ENCODE data around the gene ITPKA. TPM values are rescaled to one million over a fixed set of nuclear protein-coding genes. Genes with fewer than 3 reads are reported as not detected.

ITPKA gene
- total RNA-seq, 4 donors from 2014 or later, result 0.41 to 1.3 TPM; not detected in 2

DNA sequence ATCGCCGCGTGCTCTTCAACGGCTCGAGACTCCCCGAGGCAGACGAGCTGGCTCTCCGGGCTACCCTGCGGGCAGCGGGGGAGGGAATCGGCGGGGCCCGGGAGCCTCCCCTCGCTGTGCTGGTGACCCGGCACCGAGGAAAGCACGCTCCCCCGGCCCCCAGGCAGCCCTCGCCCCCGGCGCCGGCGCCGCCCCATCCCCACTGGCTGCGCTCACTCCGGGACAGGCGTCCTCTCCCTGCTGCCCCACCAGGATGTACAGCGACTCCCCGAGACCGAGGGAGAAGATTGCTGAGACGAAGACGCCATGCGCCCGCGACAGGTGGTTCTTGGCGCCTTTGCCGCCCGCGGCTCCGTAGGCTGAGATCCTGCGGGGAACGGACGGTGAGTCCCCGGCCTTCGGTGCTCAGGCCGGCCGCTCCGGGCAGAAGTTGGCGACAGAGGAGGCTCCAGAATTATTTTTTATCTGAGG, 18.3 kb downstream of the ITPKA start:
- Histone ChIP-seq H3K4me1 (peaks cover 0 to 24% of the 10 kb centered on the region in 2 donors), H3K9me3 (no peaks in the 10 kb centered on the region), H3K27ac (no peak overlapping the region), H3K4me3 (peak overlapping the region in 1 of 2 donors; percentile 3), H3K27me3 (peaks cover 14 to 19% of the 10 kb centered on the region in 2 donors), H3K36me3 (no peaks in the 10 kb centered on the region)
- TF ChIP-seq, protein P1, sequence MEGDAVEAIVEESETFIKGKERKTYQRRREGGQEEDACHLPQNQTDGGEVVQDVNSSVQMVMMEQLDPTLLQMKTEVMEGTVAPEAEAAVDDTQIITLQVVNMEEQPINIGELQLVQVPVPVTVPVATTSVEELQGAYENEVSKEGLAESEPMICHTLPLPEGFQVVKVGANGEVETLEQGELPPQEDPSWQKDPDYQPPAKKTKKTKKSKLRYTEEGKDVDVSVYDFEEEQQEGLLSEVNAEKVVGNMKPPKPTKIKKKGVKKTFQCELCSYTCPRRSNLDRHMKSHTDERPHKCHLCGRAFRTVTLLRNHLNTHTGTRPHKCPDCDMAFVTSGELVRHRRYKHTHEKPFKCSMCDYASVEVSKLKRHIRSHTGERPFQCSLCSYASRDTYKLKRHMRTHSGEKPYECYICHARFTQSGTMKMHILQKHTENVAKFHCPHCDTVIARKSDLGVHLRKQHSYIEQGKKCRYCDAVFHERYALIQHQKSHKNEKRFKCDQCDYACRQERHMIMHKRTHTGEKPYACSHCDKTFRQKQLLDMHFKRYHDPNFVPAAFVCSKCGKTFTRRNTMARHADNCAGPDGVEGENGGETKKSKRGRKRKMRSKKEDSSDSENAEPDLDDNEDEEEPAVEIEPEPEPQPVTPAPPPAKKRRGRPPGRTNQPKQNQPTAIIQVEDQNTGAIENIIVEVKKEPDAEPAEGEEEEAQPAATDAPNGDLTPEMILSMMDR (IDR thresholded peaks at IDR 0.05), result no peak
- no peak for TF ChIP-seq POLR2A (IDR thresholded peaks at IDR 0.05)
- DNase-seq, result no peak
- intact Hi-C loops (cut with DNase I; ENCODE audit: low total_unique reads), result no loop called here

DNA sequence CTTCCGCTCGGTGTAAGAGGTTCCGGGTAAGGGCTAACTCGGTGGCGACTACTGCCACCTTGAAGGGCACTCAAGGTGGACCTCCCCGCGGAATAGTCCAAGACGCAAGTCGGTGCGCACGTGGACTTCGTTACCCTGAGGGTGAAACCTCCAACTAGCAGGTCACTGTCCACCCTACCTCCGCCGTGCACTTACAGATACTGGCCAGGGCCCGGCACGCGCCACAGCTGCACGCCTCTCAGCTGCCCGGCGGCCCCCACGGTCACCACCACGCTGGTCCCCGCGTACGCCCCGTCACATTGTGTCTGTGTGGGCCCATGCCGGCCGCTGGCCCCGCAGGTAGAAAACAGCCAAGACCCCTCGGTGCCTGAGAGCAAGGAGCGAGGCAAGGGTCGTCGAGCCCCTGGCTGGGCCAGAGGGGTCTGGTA, 18.9 kb downstream of the ITPKA start:
- Histone ChIP-seq H3K4me1 (peaks cover 0 to 24% of the 10 kb centered on the region in 2 donors), H3K27ac (no peak overlapping the region), H3K4me3 (peak overlapping the region in 1 of 2 donors; percentile 0), H3K9me3 (no peaks in the 10 kb centered on the region), H3K27me3 (peaks cover 14 to 19% of the 10 kb centered on the region in 2 donors), H3K36me3 (no peaks in the 10 kb centered on the region)
- intact Hi-C loops (cut with DNase I; ENCODE audit: low total_unique reads), result no loop called here
- TF ChIP-seq, protein P1 (IDR thresholded peaks at IDR 0.05), result no peak
- TF ChIP-seq POLR2A (IDR thresholded peaks at IDR 0.05), result no peak
- DNase-seq, result no peak

DNA sequence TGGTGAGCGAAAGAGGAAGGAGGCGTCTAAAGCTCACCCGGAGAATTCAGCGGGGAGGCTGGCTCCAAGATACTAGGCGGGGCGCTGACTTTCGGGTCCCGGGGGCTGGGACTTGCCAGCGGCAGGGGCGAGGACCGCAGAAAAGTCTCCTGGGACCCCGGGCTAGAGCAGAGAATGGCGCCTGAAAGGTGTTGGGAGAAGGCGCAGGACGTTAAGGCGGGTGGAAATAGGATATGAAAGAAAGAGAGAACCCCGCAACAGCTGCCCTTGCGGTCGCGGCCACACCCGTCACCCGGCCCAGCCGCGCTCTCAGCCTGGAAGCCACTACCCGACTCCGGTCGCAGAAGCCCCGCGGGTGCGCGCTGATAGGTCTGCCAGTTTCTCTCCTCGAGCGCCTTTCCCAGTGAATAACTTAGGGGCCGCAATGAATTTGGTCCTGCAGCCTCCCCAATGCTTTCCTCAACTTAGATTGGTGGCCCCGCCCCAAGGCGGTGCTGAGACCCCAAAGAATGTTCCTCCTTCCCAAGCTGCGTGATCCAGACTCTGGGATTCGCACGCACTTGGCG, 19.3 kb downstream of the ITPKA start:
- TF ChIP-seq, protein P1 (IDR thresholded peaks at IDR 0.05), result no peak
- no peak for TF ChIP-seq POLR2A (IDR thresholded peaks at IDR 0.05)
- Histone ChIP-seq H3K27me3 (peaks cover 14 to 19% of the 10 kb centered on the region in 2 donors), H3K4me3 (peak overlapping the region in 1 of 2 donors; percentile 0), H3K36me3 (no peaks in the 10 kb centered on the region), H3K27ac (no peak overlapping the region), H3K9me3 (no peaks in the 10 kb centered on the region), H3K4me1 (peaks cover 0 to 24% of the 10 kb centered on the region in 2 donors)
- intact Hi-C loops (cut with DNase I; ENCODE audit: low total_unique reads), result no loop called here
- peak in 1 of 2 donors; percentile 21 for DNase-seq

DNA sequence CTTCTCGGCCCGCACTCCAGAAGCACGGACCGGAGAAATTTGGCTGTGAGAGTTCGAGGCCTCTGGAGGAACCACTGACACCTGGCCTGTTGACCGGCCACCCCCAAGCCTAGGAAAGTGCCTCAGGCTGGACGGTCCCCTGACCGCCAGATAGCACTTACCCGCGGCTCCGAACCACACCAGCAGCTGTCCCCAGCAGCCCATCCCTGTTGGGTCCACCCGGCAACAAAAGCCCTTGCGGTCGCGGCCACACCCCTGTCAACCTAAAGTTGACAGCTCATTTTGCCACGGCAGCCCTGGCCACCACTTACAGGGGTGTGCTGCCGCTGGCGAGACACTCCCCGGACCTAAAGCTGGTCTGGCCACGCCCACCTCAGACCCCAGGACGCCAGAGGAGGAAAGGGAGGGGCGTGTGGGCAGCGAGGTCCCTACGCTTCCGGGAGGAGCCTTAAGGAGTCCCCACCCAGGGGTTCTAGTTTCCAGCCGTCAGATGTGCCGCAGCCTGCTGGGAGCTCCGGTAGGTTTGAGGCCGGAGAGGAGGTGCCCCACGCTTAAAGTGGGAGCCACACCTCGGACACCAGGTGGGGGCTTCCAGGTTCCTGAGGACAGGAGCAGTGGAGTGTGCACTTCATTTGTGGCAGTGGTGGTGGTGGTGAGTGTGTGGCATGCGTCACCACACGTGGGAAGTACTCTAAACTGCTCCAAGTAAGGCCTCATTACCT, 20.0 kb downstream of the ITPKA start, which contains the start of gene LTK:
Gene LTK (minus strand): TSS at position 322 of the 722 bp plus-strand sequence. CDS start 118 bp downstream, at position 204.
- TF ChIP-seq, protein P1 (IDR thresholded peaks at IDR 0.05), result no peak
- no peak for TF ChIP-seq POLR2A (IDR thresholded peaks at IDR 0.05)
- Histone ChIP-seq H3K27ac (no peak within 1 kb of the TSS), H3K4me1 (peaks cover 0 to 24% of the 10 kb centered on the region in 2 donors), H3K27me3 (peaks cover 14 to 19% of the 10 kb centered on the region in 2 donors), H3K4me3 (peak within 1 kb of the TSS; percentile 0 to 3), H3K36me3 (no peaks in the 10 kb centered on the region), H3K9me3 (no peaks in the 10 kb centered on the region)
- no peak for DNase-seq
- intact Hi-C loops (cut with DNase I; ENCODE audit: low total_unique reads), result no loop called here
